Right renal cortex interstitium (tissue), 3 donors: Measurements from ENCODE around the gene PPP6R2. TPM values are rescaled to one million over a fixed set of nuclear protein-coding genes. Genes with fewer than 3 reads are reported as not detected.

Experiments used
- DNase-seq, 3 donors: peaks; one replicate each; pipeline ENCODE4 v3.0.0-alpha.2; 2013; ENCODE audit warnings: low read depth in 3 of 3, low spot score in 2 of 3
- polyA plus RNA-seq, 3 donors: library from polyadenylated mRNA; unstranded; fragments of 120-200 nt; gene quantifications; one replicate each; pipeline ENCODE4 v1.2.1, GENCODE V29; 2013; ENCODE audit not compliant: insufficient read length in 3 of 3

PPP6R2 gene
- polyA plus RNA-seq, 3 donors = 29.8 to 31.5 (median 31.5) TPM

- DNase-seq = peak in 2 of 3 donors; percentile 78 to 84
These were observed 37.1 kb upstream of the PPP6R2 start for GRCh38 chr22:50305923-50306566.

GRCh38 chr22:50306753-50307749, 36.1 kb upstream of the PPP6R2 start, which contains the start of gene PLXNB2:
Gene PLXNB2 (minus strand): TSS chr22:50307646. CDS start chr22:50290584, 17,062 bp downstream.
- DNase-seq = peak in 1 of 3 donors; percentile 80

DNA sequence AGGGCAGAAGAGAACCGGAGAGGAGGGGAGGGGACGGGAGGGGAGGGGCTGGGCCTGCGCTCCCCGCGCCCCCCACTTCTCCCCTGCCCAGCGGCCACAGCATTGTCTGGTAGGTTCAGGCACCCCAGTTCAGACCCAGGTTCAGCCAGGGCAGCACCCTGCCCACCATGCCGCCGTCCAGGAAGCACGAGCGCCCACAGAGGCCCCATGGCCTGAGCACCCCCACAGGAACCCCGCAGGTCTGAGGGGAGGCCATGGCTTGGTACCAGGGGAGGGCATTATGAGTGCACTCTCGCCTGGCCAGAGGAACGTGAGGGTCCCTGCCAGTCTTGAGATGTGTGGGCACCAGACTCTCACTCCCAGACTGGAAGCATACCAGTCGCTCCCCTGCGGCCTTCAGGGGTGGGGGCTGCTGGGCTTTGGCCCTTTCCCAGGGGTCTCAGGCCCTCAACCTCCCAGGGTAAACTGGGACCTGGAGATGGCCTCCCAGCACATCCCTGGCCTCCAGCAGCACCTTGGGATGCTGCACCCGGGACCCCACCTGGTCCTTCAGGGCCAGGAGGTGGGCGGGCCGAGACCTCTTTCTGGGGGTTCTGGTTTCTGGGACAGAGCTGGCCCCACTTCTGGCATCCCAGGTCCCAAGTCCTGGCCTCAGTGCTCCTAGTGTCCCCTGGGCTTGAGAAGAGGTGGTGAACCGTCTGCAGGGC, 35.1 kb upstream of the PPP6R2 start:
- DNase-seq = no peak

GRCh38 chr22:50308597-50308935, 34.6 kb upstream of the PPP6R2 start:
- DNase-seq = no peak

GRCh38 chr22:50308986-50309600, 34.0 kb upstream of the PPP6R2 start:
- no peak for DNase-seq

DNA sequence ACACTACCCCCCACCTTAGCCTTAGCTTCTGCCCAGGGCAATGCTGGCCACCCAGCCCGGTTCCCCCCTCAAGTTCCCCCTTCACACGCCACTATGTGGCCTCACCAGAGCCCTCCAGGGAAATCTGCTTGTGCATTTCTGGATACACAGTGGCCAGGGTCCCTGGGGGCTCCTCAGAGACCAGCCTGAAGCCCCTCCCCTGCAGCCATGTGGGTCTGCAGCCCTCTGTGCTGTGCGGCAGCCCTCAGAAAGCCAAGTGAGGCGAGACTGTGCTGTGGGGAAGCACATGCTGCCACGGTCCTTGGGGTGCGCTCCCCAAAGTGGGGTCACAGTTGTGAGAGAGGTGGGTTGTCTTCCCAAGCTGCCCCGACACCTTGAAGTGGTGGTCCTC, 33.5 kb upstream of the PPP6R2 start:
- no peak for DNase-seq

- no peak for DNase-seq
These were observed 33.0 kb upstream of the PPP6R2 start for GRCh38 chr22:50310031-50310722.

DNA sequence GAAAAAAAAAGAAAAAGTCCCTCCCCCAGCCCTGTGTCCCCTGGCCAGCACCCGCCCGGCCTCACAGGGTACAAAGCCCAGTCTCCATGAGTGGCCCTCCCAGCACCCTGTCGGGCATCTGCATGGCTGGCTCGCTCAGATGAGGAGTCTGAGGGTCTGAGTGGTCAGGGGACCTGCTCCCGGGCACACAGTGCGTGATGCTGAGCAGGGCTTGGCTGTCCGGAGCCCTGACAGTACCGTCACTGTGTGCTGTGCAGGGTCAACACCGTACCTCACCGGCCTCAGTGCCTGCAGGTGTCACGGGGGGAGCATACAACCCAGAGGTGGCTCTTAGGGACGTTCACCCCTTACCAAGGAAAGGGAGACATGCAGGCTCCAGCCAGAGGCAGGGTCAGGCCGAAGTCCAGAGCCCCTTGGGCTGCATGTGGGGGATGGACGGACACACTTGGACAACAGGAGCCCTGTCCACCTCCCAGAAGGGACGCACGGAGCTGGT, 32.1 kb upstream of the PPP6R2 start:
- no peak for DNase-seq

GRCh38 chr22:50311606-50312351, 31.3 kb upstream of the PPP6R2 start:
- DNase-seq = no peak

DNA sequence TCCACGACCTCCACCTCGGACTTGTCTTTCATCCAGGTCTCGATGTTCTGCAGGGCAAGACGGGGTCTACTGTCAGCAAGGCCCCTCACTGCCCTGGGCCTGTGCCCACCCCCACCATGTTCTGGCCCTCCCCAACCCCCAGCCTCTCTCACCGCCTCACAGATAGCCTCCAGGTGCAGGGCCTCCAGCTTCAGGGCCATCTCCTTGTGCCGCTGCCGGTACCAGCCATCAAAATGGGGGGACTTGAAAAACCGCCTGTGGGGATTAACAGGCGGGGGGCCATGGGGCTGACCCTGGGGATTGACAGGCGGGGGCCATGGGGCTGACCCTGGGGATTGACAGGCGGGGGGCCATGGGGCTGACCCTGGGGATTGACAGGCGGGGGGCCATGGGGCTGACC, 30.8 kb upstream of the PPP6R2 start:
- DNase-seq = no peak

GRCh38 chr22:50313021-50313420, 30.1 kb upstream of the PPP6R2 start:
- no peak for DNase-seq

GRCh38 chr22:50313600-50313999, 29.5 kb upstream of the PPP6R2 start:
- DNase-seq = no peak

- DNase-seq = no peak
These were observed 29.1 kb upstream of the PPP6R2 start for GRCh38 chr22:50314081-50314454.

DNA sequence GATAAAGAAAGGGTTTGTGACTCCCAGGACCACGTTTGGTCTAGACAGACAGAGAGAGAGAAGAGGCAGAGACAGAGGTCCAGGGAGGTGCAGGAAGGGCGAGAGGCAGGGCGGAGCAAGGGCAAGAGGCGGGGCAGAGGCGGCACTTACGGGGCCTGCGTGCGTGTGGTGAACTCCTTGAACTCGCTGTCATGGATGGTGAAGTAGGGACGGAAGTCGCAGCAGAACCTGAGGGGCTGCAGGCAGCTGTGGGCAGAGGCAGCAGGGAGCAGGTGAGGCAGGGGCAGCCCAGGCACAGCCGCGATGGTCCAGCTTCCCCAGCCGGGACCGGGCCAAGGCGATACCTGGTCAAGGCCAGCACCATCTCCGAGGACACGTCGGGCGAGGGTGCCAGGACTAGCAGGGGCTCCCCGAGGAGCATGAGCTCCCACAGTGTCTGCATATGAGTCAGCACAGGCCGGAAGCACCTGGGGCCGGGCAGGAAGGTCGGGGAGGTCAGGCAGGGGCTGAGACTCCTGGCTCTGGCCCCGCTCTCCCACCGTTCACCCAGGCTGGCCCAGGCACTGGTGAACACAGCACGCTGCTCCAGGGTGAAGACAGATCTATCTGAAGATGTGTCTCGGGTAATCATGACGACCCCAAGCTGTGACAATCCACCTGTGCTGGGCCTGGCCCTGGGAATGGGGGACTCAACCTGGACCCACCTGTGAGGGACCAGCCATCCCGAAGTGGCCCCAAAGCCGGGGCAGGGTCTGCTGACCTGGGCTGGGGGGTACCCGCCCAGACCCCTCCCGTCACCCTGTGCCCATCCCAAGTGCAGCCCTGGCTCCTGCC, 28.5 kb upstream of the PPP6R2 start:
- no peak for DNase-seq

GRCh38 chr22:50315289-50316113, 27.6 kb upstream of the PPP6R2 start:
- DNase-seq = no peak

DNA sequence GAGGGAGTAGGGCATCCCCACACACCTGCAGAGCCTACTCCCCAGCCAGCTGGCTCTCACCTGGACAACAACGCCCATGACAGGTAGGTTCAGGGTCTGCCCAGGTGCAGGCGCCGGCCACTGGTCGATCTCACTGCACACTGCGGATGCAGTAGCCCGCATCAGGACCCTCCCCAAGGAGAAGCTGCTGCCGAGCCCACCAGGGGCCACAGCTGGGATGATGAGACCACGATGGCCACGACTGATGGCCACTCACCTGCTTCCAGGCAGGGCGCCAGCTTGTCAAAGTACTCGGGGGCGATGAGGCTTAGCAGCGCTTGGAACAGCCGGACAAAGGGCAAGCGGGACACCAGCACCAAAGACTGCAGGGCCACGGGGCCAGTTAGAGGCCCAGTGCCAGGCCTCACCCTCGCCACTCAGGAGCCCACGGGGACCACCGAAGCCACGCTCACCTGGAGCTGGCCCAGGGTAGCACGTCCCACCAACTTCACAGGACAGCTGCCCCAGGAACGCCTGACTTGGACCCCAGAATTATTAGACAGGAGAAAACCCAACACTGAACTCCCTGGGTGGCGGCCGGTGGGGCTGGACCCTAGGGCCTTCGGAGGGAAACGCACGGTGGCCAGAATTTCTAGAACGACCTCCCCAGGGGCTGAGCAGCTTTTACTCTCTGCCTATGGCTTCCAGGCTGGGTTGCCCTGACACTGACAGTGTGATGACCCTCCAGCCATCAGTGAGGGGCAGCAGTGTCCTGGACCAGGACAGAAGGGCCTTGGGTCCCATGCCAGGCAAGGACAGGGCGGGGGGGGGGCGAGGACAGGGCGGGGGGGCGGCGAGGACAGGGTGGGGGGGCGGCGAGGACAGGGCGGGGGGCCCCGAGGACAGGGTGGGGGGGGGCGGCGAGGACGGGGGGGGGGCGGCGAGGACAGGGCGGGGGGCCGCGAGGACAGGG, 26.7 kb upstream of the PPP6R2 start:
- no peak for DNase-seq
